Stimulated activated naive CD8-positive, alpha-beta T cell treated with anti-CD3 and anti-CD28 coated beads, Interleukin-15, Interleukin-2, amounts not matched to agents 100 ng/mL and 50 ng/mL, for 24 hours (primary cell): ENCODE results near the gene DAZAP2.
A peak's percentile ranks its signal among the peaks of the same experiment; 100 is the strongest.
"Not testable (repeated sequence)": the region's sequence is repeated elsewhere in the genome, so short reads cannot be mapped to it uniquely, and the experiment has no call there.

ENCODE experiments used
- H3K27ac Mint-ChIP-seq: one replicate; pipeline ENCODE4 v1.8.0; 2021; ENCODE audit warnings: mild to moderate bottlenecking, mixed read lengths
- H3K27me3 Mint-ChIP-seq: one replicate; pipeline ENCODE4 v1.8.0; 2021; ENCODE audit warnings: mixed read lengths
- H3K36me3 Mint-ChIP-seq: one replicate; pipeline ENCODE4 v1.8.0; 2021; ENCODE audit warnings: low read depth, mixed read lengths
- H3K4me1 Mint-ChIP-seq: one replicate; pipeline ENCODE4 v1.8.0; 2021; ENCODE audit warnings: low read depth, mixed read lengths
- H3K4me3 Mint-ChIP-seq: one replicate; pipeline ENCODE4 v1.8.0; 2021; ENCODE audit warnings: mild to moderate bottlenecking, mixed read lengths
- H3K9me3 Mint-ChIP-seq: one replicate; pipeline ENCODE4 v1.8.0; 2021; ENCODE audit warnings: mixed read lengths

The DAZAP2 gene

DNA sequence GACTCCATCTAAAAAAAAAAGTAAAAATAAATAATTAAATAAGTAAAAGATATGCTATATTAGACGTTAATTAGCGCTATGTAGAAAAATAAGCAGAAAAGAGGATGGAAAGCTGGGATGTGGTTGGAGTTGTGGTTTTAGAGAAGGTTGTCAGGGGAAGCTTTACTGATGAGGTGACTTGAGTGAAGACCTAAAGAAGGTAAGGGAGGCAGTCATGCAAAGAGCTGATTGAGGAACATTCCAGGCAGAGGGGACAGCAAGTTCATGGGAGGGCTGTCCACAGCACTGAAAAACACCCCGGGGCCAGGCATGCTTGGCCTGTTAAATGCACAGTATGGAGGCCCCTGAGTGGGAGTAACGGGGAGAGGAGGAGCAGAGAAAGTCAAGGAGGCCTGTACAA, 15.9 kb downstream of the DAZAP2 start:
- H3K27me3 Mint-ChIP-seq = no peaks in the 10 kb centered on the region
- no peaks in the 10 kb centered on the region for H3K36me3 Mint-ChIP-seq
- H3K9me3 Mint-ChIP-seq = no peaks in the 10 kb centered on the region
- H3K27ac Mint-ChIP-seq = no peak overlapping the region
- H3K4me1 Mint-ChIP-seq = no peaks in the 10 kb centered on the region
- no peak overlapping the region for H3K4me3 Mint-ChIP-seq

DNA sequence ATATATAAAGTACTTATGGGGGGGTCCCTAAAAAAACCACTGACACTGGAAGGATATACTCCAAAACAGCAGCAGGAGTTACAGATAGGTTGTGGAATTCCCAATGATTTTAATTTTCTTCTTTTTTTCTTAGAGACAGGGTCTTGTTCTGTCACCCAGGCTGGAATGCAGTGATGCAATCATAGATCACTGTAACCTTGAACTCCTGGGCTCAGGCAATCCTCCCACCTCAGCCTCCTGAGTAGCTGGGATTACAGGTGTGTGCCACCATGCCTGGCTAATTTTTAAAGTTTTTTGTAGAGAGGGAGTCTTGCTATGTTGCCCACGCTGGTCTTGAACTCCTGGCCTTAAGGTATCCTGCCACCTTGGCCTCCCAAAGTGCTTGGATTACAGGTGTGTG, 21.0 kb downstream of the DAZAP2 start:
- H3K4me1 Mint-ChIP-seq = peaks cover 13% of the 10 kb centered on the region
- not testable (repeated sequence) for H3K27me3 Mint-ChIP-seq, H3K27ac Mint-ChIP-seq, H3K9me3 Mint-ChIP-seq, H3K4me3 Mint-ChIP-seq, H3K36me3 Mint-ChIP-seq

DNA sequence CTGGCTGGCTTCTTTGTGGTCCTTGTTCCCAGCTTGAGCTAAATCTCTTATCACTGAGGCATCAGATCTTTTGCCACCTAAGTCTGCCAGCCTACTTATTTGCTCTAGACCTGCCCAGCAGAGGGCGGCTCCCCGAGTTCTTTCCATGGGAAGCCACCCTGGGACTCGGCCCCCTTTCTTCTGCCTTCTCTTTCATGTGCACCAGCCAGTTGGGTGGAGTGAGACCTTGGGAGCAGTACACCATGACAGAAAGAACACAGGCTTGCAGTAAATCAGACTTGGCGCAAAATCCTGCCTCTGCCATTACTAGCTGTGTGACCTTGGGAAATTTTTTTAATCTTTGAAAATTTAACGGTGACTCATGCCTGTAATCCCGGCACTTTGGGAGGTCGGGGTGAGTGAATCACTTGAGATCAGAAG, 24.1 kb downstream of the DAZAP2 start:
- Mint-ChIP-seq H3K27me3 (no peaks in the 10 kb centered on the region), H3K4me3 (no peak overlapping the region), H3K4me1 (peaks cover 27% of the 10 kb centered on the region), H3K27ac (no peak overlapping the region), H3K36me3 (no peaks in the 10 kb centered on the region), H3K9me3 (no peaks in the 10 kb centered on the region)

DNA sequence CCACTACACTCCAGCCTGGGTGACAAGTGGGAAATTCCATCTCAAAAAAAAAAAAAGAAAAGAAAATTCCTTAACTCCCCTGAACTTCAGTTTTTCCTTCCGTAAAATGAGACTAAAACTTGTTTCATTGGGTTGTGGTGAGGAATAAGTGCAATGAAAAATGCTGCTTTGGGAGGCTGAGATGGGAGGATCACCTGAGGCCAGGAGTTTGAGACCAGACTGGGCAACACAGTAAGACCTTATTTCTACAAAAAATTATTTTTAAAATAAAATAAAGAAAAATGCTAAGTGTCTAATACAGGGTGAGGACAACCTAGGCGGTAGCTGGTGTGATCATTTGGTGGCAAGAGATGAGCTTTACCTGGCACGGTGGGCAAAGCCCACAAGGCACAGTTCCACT, 24.7 kb downstream of the DAZAP2 start:
- Mint-ChIP-seq H3K27ac (no peak overlapping the region), H3K4me3 (no peak overlapping the region), H3K36me3 (no peaks in the 10 kb centered on the region), H3K9me3 (no peaks in the 10 kb centered on the region), H3K27me3 (no peaks in the 10 kb centered on the region), H3K4me1 (peaks cover 27% of the 10 kb centered on the region)

DNA sequence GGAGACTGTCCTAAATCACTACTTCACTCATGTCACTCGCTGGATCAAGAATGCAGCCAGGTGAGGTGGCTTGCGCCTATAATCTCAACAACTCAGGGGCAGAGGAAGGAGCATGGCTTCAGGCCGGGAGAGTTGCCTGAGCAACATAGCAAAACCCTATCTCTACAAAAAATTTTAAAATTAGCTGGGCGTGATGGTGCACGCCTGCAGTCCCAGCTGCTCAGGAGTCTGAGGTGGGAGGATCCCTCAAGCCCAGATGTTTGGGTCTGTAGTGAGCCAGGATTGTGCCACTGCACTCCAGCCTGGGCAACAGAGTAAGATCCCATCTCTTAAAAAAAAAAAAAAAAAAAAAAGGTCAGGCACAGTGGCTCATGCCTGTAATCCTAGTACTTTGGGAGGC, 25.7 kb downstream of the DAZAP2 start:
- H3K27me3 Mint-ChIP-seq = peaks cover 6% of the 10 kb centered on the region
- H3K9me3 Mint-ChIP-seq = no peaks in the 10 kb centered on the region
- no peak overlapping the region for H3K4me3 Mint-ChIP-seq
- H3K27ac Mint-ChIP-seq = no peak overlapping the region
- peaks cover 31% of the 10 kb centered on the region for H3K4me1 Mint-ChIP-seq
- no peaks in the 10 kb centered on the region for H3K36me3 Mint-ChIP-seq

DNA sequence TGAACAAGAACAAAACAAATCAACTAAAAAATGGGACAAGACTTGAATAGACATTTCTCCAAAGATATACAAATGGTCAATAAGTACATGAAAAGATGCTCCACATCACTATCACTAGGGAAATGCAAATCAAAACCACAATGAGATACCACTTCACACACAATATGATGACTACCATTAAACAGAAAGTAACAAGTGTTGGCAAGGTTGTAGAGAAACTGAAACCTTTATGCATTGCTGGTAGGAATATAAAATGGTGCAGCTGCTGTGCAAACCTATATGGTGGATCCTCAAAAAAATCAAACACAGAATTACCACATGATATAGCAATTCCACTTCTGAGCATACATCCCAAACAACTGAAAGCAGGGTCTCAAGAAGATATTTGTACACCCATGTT, 26.4 kb downstream of the DAZAP2 start:
- H3K36me3 Mint-ChIP-seq = no peaks in the 10 kb centered on the region
- H3K27ac Mint-ChIP-seq = no peak overlapping the region
- peak overlapping the region; percentile 8 for H3K4me3 Mint-ChIP-seq

DNA sequence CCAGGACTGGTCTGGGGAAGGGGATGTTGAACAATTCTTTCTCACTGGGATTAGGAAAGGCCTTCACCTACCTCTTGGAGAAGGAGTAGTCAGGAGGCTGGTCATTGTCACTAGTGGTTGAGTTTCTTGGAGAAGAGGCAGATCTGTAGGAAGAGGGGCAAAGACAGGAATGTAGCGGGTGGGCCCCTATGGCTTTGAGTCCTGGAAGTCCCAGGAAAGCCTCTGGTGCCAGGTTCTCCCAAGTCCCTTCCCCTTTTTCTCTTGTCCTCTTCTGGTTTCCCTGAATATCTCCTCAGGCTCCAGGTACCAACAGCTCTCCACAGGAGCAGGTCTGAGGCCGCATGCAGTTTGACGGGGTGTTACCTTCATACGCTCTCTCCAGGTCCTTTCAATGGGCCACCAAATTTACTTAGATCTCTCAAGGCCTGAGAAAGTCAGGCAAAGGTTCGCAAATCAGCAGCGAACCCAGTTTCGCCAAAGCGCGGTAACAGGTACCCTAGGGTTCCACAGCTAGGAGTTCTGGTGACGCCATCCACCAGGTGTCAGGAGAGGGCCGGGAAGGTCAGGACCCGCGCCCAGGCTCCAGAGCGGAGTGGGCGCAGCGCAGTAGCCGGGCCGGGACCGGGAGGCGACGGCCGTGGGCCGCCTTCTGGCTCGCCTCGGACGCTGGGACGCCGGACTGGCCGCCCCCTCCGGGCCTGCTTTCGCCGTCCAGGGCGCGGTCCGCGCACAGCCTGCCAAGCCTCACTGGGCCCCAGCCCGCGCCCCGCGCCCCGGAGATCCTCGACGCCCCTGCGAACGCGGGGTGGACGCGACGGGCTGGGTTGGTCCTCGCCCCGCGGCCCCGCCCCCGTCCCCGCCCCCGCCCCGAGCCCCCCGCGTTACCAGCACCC, 30.8 kb downstream of the DAZAP2 start:
- H3K27me3 Mint-ChIP-seq = peaks cover 22% of the 10 kb centered on the region
- no peaks in the 10 kb centered on the region for H3K36me3 Mint-ChIP-seq
- peak overlapping the region; percentile 52 for H3K27ac Mint-ChIP-seq
- H3K9me3 Mint-ChIP-seq = no peaks in the 10 kb centered on the region
- H3K4me3 Mint-ChIP-seq = peak overlapping the region; percentile 78
- peaks cover 31% of the 10 kb centered on the region for H3K4me1 Mint-ChIP-seq

More for the DNA sequence above, 26.4 kb downstream of the DAZAP2 start:
- Mint-ChIP-seq H3K4me1 (peaks cover 34% of the 10 kb centered on the region), H3K27me3 (peaks cover 8% of the 10 kb centered on the region), H3K9me3 (no peaks in the 10 kb centered on the region)

DNA sequence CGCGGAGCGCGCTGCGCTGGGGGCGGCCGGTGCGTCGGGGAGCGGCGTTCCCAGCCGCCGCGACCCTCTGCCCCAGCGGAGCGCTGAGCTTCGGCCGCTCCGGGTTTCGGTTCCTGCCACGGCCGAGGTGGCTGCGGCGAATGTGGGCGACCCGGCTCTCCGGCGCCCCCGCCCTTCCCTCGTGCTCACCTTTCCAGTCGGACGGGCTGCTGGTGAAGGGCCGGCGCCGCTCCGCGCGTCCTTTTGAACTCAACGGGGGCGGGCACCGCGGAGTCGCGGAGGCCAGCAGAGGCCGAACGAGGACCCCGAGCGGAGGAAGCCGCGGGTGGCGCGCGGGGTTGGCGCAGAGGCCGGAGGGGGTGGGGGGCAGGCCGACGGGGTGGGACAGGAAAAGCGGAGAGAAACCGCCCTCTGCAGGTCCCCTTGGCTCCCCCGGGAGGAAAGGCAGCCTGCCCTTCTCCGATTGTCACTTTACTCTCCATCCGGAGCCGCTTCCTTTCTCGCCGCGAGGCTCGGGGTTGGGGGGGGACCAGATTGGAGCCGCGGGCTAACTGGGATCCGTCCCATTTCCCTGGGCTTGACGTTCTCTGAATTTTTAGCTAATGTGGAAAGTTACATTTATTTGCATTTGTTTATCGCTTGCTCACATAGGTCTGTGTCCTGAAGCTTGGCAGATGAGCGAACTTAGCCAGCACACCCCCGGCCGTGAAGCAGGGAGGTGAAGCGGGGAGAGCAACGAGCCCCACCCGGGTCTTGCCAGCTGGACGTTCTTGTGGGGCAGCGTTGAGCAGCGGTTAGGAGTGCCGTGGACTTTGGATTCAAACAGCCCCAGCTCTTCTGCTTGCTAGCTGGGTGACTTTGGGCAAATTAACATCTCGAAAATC, 31.7 kb downstream of the DAZAP2 start, which contains the start of gene SMAGP:
TSS of gene SMAGP (minus strand) at position 349 of the 884 bp plus-strand sequence. CDS start 1,137 bp downstream, outside the sequence.
- peaks cover 25% of the 10 kb centered on the region for H3K4me1 Mint-ChIP-seq
- no peaks in the 10 kb centered on the region for H3K9me3 Mint-ChIP-seq
- peak within 1 kb of the TSS; percentile 84 for H3K27ac Mint-ChIP-seq
- peak within 1 kb of the TSS; percentile 87 for H3K4me3 Mint-ChIP-seq
- no peaks in the 10 kb centered on the region for H3K36me3 Mint-ChIP-seq
- peaks cover 22% of the 10 kb centered on the region for H3K27me3 Mint-ChIP-seq

DNA sequence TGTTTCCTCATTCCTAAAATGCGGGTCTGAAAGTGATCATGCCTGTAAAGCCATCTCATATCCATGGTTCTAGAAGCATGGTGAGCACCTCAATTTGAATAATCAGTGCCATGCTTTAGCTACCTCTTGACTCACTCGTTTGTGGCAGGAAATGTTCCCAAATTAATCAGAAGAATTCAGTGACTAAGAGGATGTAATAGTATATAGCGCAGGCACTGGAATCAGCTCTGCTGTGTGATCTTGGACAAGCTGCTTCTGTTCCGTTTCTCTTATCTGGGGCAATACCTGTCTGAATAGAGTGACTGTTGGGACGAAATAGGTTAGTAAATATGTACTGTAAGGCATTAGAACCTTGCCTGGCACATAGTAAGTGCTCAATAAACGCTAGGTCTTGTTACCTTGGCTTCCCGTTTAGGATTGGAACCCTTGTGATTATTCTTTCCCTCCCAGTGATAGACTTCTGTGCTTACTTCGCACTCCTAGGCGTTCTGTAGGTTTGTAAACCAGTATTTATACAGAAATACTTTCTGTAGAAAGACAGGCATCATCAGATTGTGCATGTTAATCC, 32.4 kb downstream of the DAZAP2 start:
- H3K36me3 Mint-ChIP-seq = no peaks in the 10 kb centered on the region
- H3K27me3 Mint-ChIP-seq = peaks cover 22% of the 10 kb centered on the region
- H3K4me3 Mint-ChIP-seq = peak overlapping the region; percentile 87
- peak overlapping the region; percentile 84 for H3K27ac Mint-ChIP-seq
- peaks cover 19% of the 10 kb centered on the region for H3K4me1 Mint-ChIP-seq
- no peaks in the 10 kb centered on the region for H3K9me3 Mint-ChIP-seq

DNA sequence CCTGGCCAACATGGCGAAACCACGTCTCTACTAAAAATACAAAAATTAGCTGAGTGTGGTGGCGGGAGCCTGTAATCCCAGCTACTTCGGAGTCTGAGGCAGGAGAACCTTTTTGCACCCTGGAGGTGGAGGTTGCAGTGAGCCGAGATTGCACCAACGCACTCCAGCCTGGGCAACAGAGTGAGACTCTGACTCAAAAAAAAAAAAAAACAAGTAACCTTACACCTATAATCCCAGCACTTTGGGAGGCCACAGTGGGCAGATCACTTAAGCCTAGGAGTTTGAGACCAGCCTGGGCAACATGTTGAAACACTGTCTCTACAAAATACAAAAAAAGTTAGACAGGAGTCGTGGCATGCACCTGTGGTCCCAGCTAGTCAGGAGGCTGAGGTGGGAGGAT, 34.2 kb downstream of the DAZAP2 start:
- peaks cover 16% of the 10 kb centered on the region for H3K4me1 Mint-ChIP-seq
- H3K27ac Mint-ChIP-seq, H3K9me3 Mint-ChIP-seq, H3K36me3 Mint-ChIP-seq, H3K4me3 Mint-ChIP-seq: not testable (repeated sequence)
- peaks cover 22% of the 10 kb centered on the region for H3K27me3 Mint-ChIP-seq

DNA sequence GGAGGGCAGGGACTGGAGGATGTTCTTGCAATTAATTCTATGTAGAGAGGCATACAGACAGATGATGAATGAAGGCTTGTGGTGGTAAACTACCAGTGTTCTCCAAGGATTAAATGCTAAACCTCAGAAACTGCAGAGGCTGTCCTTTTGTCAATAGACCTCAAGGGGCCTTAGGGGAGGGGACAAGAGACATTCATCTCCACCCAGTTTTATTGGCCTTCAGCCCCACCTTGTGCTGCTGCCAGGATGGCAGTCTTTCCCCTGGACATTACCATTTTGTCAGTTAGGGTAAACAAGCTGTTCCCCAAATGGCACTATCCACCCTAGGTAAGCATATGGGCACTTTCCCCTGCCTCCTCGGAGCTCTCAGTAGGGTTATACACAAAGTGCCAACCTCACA, 36.5 kb downstream of the DAZAP2 start:
- Mint-ChIP-seq H3K27ac (no peak overlapping the region), H3K4me1 (peaks cover 13% of the 10 kb centered on the region), H3K36me3 (peaks cover under 1% of the 10 kb centered on the region), H3K9me3 (no peaks in the 10 kb centered on the region), H3K4me3 (no peak overlapping the region), H3K27me3 (peaks cover 14% of the 10 kb centered on the region)

DNA sequence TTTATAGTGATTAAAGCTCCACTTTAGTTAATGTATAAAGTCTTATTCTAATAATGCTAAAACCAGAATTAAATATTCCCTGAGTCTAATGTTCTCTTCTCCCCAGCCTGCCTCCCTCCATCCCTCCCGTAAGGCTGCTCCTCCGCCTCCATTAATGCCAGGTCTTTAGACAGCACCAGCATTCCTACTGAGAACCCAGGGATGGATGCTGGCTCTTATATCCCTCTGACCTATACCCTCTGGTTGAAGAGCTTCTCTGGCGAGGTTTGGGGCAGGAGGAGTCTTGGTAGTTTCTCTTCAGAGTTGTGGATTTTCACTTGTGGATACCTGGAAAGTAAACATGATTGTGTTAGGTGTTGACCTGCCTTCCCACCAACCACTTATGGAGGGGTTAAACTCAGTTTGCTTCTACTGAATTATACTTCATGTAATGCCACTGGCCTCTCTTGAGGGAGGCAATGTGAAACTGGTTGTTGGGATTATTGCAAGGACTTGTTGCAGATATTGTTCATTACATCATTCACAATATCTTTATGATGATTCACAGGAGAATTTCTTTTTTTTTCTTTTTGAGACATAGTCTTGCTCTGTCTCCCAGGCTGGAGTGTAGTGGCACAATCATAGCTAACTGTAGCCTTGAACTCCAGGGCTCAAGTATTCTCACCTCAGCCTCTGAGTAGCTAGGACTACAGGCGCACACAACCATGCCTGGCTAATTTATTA, 42.7 kb downstream of the DAZAP2 start:
- Mint-ChIP-seq H3K9me3 (no peaks in the 10 kb centered on the region), H3K4me1 (peaks cover 4% of the 10 kb centered on the region), H3K36me3 (peaks cover 27% of the 10 kb centered on the region), H3K4me3 (no peak overlapping the region), H3K27me3 (no peaks in the 10 kb centered on the region), H3K27ac (peak overlapping the region; percentile 8)

DNA sequence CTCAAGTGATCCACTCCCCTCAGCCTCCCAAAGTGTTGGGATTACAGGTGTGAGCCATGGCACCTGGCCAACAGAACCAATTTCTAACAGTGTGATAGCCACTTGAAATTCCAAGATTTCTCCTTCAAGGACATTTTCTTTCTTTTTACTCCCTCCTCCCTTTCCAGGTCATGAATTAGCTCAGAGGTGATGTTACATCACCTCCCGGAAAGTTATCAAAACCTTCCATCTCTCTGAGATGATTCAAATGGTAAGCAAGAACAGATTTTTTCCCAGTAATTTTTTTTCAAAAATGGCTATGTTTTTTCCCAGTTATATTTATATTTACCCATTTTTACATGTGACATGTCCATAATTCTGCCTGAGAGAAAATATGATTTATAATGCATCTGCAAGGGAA, 47.2 kb downstream of the DAZAP2 start:
- no peaks in the 10 kb centered on the region for H3K9me3 Mint-ChIP-seq
- no peak overlapping the region for H3K4me3 Mint-ChIP-seq
- H3K27ac Mint-ChIP-seq = peak overlapping the region; percentile 31
- peaks cover 50% of the 10 kb centered on the region for H3K36me3 Mint-ChIP-seq
- H3K27me3 Mint-ChIP-seq = no peaks in the 10 kb centered on the region
- H3K4me1 Mint-ChIP-seq = peaks cover 6% of the 10 kb centered on the region
